HG03095 (cell line): ENCODE results near the gene CCDC69.
"Not testable (repeated sequence)": the region's sequence is repeated elsewhere in the genome, so short reads cannot be mapped to it uniquely, and the experiment has no call there.

Source experiments
- ATAC-seq: cut with Tn5 transposase; IDR thresholded peaks from one replicate; pipeline ENCODE4 v1.9.1; 2021; ENCODE audit warnings: moderate library complexity; ENCODE audit not compliant: unreplicated experiment

CCDC69 gene

GRCh38 chr5:151223447-151224264 lies at the start of gene CCDC69:
Gene CCDC69, minus strand, starts transcription at chr5:151224092. Its CDS starts 122 bp downstream, at chr5:151223970.
- peak; percentile 65 for ATAC-seq

GRCh38 chr5:151271336-151271735 lies 47.4 kb upstream of the CCDC69 start:
- ATAC-seq = no peak

- ATAC-seq = peak; percentile 93
These were observed 46.7 kb upstream of the CCDC69 start for GRCh38 chr5:151270599-151270998.

- no peak for ATAC-seq
These were observed 43.8 kb upstream of the CCDC69 start for GRCh38 chr5:151267491-151268260.

- no peak for ATAC-seq
These were observed 40.2 kb upstream of the CCDC69 start for GRCh38 chr5:151264113-151264512.

- ATAC-seq = no peak
These were observed 38.6 kb upstream of the CCDC69 start for GRCh38 chr5:151262532-151262931.

GRCh38 chr5:151259931-151260330 lies 36.0 kb upstream of the CCDC69 start:
- ATAC-seq = no peak

- no peak for ATAC-seq
These were observed 34.9 kb upstream of the CCDC69 start for GRCh38 chr5:151258816-151259215.

GRCh38 chr5:151258201-151258611 lies 34.3 kb upstream of the CCDC69 start:
- ATAC-seq = no peak

GRCh38 chr5:151257731-151258181 lies 33.9 kb upstream of the CCDC69 start:
- ATAC-seq = no peak

- peak; percentile 40 for ATAC-seq
These were observed 31.9 kb upstream of the CCDC69 start for GRCh38 chr5:151255621-151256286.

- not testable (repeated sequence) for ATAC-seq
These were observed 31.1 kb upstream of the CCDC69 start for GRCh38 chr5:151254990-151255389.

GRCh38 chr5:151254556-151254955 lies 30.7 kb upstream of the CCDC69 start:
- ATAC-seq = no peak

GRCh38 chr5:151253605-151253950 lies 29.7 kb upstream of the CCDC69 start:
- ATAC-seq = no peak

- ATAC-seq = peak; percentile 71
These were observed 29.1 kb upstream of the CCDC69 start, which contains the start of gene GM2A for GRCh38 chr5:151252762-151253604. Gene GM2A, plus strand, starts transcription at chr5:151253185. Its CDS starts 32 bp downstream, at chr5:151253217.

- ATAC-seq = no peak
These were observed 27.7 kb upstream of the CCDC69 start for GRCh38 chr5:151251621-151252020.

GRCh38 chr5:151251001-151251551 lies 27.2 kb upstream of the CCDC69 start:
- no peak for ATAC-seq

- ATAC-seq = no peak
These were observed 26.6 kb upstream of the CCDC69 start for GRCh38 chr5:151250346-151251000.

- ATAC-seq = no peak
These were observed 25.4 kb upstream of the CCDC69 start for GRCh38 chr5:151249281-151249680.

- ATAC-seq = no peak
These were observed 24.8 kb upstream of the CCDC69 start for GRCh38 chr5:151248651-151249050.
